Astrocyte of the cerebellum (primary cell): ENCODE results near the gene APP.
A peak's percentile ranks its signal among the peaks of the same experiment; 100 is the strongest.

ENCODE experiments used
- DNase-seq: peaks from one replicate; pipeline ENCODE4 v3.0.0-alpha.2; 2011; ENCODE audit warnings: low read depth
- H3K4me3 ChIP-seq: 2 replicates; pipeline ENCODE4 v1.5.1; 2011; ENCODE audit warnings: mild to moderate bottlenecking, low read depth, low read length, moderate library complexity
- in situ Hi-C: cut with HindIII; loops from 2 replicates; pipeline ENCODE4 v1.10.0; 2017; ENCODE audit warnings: low sequenced_read_pairs
- TF ChIP-seq, protein P1 (sequence below): IDR thresholded peaks from 2 replicates; pipeline ENCODE4 v1.5.1; 2012; ENCODE audit warnings: low read length, low read depth, moderate library complexity, mild to moderate bottlenecking; ENCODE audit errors: missing control alignments

The APP gene

DNA sequence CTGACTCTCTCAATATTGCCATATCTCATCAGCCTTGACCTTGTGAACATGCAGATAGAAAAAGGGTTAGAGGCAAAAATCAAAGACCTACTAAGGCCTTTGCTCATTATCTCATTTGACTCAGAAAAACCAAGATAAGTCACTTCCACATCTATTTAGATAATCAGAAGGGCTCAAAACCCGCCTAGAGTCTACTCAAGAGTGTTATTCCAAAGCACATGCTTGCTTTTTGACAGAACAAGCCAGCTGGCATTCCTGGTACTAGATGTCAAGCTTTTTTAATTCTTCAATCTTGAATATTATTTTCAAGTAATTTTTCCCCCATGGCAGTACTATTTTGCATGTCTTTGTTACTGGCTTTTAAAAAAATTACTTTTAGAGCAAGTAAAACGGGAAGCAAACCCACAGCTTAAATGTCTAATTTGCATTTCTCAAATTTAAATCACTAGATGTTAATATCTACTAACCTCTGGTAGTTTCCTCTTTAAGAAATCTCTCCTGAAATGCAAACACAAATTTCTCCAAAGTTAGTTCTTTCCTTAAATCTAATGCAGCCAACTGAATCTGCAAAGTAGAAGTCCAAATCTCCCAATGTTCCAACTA, 51.5 kb downstream of the APP start:
- no peak overlapping the region for H3K4me3 ChIP-seq
- TF ChIP-seq, protein P1, sequence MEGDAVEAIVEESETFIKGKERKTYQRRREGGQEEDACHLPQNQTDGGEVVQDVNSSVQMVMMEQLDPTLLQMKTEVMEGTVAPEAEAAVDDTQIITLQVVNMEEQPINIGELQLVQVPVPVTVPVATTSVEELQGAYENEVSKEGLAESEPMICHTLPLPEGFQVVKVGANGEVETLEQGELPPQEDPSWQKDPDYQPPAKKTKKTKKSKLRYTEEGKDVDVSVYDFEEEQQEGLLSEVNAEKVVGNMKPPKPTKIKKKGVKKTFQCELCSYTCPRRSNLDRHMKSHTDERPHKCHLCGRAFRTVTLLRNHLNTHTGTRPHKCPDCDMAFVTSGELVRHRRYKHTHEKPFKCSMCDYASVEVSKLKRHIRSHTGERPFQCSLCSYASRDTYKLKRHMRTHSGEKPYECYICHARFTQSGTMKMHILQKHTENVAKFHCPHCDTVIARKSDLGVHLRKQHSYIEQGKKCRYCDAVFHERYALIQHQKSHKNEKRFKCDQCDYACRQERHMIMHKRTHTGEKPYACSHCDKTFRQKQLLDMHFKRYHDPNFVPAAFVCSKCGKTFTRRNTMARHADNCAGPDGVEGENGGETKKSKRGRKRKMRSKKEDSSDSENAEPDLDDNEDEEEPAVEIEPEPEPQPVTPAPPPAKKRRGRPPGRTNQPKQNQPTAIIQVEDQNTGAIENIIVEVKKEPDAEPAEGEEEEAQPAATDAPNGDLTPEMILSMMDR: no peak
- DNase-seq: no peak
- in situ Hi-C loops: no loop called here

DNA sequence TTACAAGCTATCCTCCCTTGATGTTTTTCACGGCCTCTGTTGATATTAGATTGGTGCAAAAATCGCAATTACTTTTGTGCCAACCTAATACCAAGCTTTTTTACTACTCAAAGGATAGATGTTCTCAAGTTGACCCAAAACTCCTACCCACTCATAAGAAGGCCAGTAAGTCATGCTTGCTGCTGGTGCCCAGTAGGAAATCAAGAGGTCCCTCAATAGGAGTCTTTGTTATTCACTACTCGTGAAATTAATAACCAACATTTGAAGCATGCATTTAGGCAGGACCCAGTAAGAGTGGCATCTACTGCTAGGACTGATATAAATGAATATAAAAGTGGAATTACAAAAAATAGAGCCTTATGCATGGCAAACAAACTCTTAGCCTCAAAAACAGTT, 52.6 kb downstream of the APP start:
- DNase-seq: no peak
- H3K4me3 ChIP-seq: no peak overlapping the region
- TF ChIP-seq, protein P1: no peak
- in situ Hi-C loops: no loop called here

- in situ Hi-C loops: no loop called here
- DNase-seq: no peak
- TF ChIP-seq, protein P1: no peak
- no peak overlapping the region for H3K4me3 ChIP-seq
Measured at GRCh38 chr21:26117324-26117971, 53.1 kb downstream of the APP start.

- no peak overlapping the region for H3K4me3 ChIP-seq
- in situ Hi-C loops: no loop called here
- TF ChIP-seq, protein P1: no peak
- DNase-seq: peak; percentile 56
Measured at GRCh38 chr21:26116456-26117011, 54.0 kb downstream of the APP start.

GRCh38 chr21:26115899-26116298, 54.7 kb downstream of the APP start:
- TF ChIP-seq, protein P1: no peak
- in situ Hi-C loops: no loop called here
- peak; percentile 53 for DNase-seq
- H3K4me3 ChIP-seq: no peak overlapping the region

GRCh38 chr21:26115305-26115704, 55.3 kb downstream of the APP start:
- H3K4me3 ChIP-seq: no peak overlapping the region
- DNase-seq: no peak
- in situ Hi-C loops: no loop called here
- TF ChIP-seq, protein P1: no peak
